Stomach (tissue), 4 donors: Measurements from ENCODE around the gene SETDB2.

ENCODE experiments used
- CTCF ChIP-seq, 7 experiments: fragments of 450-650 bp in 4 of 7; fragments of 200-600 bp in 3 of 7; sonication (generic) in 3 of 7; IDR thresholded peaks; one replicate each; pipeline ENCODE4 v1.5.1; 2016 to 2019; ENCODE audit warnings: antibody characterized with exemption in 7 of 7, control low read depth in 2 of 7, mild to moderate bottlenecking in 1 of 7
- EP300 ChIP-seq: sonication (generic); formaldehyde crosslinking; IDR thresholded peaks from one replicate; pipeline ENCODE4 v1.6.1; 2017; ENCODE audit warnings: antibody characterized with exemption
- POLR2AphosphoS5 ChIP-seq, 3 donors: sonication (generic); formaldehyde crosslinking; IDR thresholded peaks; one replicate each; pipeline ENCODE4 v1.6.1; 2016; ENCODE audit warnings: antibody characterized with exemption in 3 of 3

- TF ChIP-seq CTCF (IDR thresholded peaks at IDR 0.05) (no peak), EP300 (no peak), POLR2AphosphoS5 (IDR thresholded peaks at IDR 0.05) (no peak)
These were observed 2.8 kb upstream of the SETDB2 start for GRCh38 chr13:49441312-49441711.
